Hair follicle dermal papilla cell (primary cell): ENCODE measurements around the gene LIPI. TPM values are rescaled to one million over a fixed set of nuclear protein-coding genes. Genes with fewer than 3 reads are reported as not detected.

ENCODE experiments used
- small RNA-seq: library from RNA; depleted of rRNA; stranded (forward); fragments of <200 nt; gene quantifications from one replicate; pipeline ENCODE3, GENCODE V24; 2012
- total RNA-seq: library from RNA; depleted of rRNA; stranded (reverse); fragments of >200 nt; gene quantifications from 2 replicates; pipeline ENCODE4 v1.2.3, GENCODE V29; 2012

The LIPI gene
- not detected in 2 replicates for total RNA-seq

DNA sequence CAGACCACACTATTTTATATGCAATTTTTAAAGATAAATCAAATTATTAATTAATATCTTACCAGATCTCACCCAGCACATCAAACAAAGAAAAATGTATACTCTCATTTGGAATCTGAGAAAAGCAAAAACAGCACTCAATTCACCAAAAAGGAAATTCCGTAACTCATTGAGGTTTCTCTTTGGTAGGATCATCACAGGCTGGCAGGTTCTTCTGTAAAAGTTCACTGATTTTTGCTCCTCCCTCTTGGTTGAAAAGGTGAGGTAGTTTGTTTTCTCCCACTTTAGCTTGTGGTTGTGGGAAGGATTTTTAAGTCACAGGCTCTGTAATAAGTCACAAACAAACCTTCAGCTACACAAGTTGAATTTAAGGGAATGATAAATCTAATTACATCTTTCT is at the start of gene LIPI:
TSS of gene LIPI (minus strand) at position 218 of the 400 bp plus-strand sequence. CDS start at position 108, 110 bp downstream.

DNA sequence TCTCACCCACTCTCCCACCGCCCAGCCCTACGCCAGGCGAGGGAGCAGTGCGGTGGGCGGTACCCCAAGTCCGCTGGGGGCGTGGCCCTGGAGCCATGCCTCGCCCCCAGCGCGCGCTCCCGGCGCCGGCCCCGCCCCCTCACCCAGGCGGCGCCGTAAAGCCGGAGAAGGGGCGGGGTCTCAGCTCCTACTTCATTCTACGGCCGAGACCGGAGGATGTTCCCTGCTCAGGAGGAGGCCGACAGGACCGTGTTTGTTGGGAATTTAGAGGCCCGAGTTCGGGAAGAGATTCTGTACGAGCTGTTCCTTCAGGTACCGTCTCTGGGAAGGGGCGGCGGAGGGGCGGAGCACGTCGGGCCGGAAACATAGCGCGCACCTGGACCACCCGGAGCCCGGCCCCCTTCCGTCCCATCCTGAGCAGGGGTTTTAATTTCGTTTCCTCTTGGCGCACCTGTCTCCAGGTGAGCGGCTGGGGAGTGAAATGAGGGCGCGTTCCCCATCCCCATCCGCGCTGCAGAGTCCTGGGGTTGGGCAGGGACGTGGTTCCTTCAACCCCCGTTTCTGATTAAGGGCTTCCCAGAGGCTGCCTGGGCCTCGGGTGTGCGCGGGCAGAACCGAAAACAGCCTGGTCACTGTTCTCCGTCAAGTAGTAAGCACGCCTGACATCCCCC is 5.4 kb upstream of the LIPI start, which contains the start of gene RBM11:
TSS of gene RBM11 (plus strand) at position 187 of the 671 bp plus-strand sequence. CDS start at position 217, 30 bp downstream.

Small RNAs within 50 kb of the gene (small RNA-seq; reads per million reads assigned to genes)
- not detected for gene RF01518
- not detected for gene RNA5SP488

Other genes starting within 250 kb of the LIPI start
- 0.16 and 1.5 TPM in 2 replicates for gene RBM11, start 5.2 kb upstream of the LIPI start, total RNA-seq
- gene HSPA13, start 172.2 kb upstream of the LIPI start, total RNA-seq, result 48.3 and 57.4 TPM in 2 replicates